B cell (primary cell): Measurements from ENCODE around the gene VPREB1. TPM values are rescaled to one million over a fixed set of nuclear protein-coding genes. Genes with fewer than 3 reads are reported as not detected.
"Not testable (repeated sequence)": the region's sequence is repeated elsewhere in the genome, so short reads cannot be mapped to it uniquely, and the experiment has no call there.

ENCODE experiments used
- ATAC-seq: fragments of 200-7000 bp; cut with Tn5 transposase; one replicate; pipeline ENCODE4 v1.10.0; 2021; ENCODE audit warnings: low read depth, mild to moderate bottlenecking, moderate number of reproducible peaks, moderate library complexity
- CTCF ChIA-PET: fragments of 350-600 bp; sonication (Branson Sonifier 250); formaldehyde crosslinking; loops from one replicate; lab custom pipeline; 2021; ENCODE audit warnings: antibody characterized with exemption, inconsistent platforms; lab: Charles Lee
- POLR2A ChIA-PET: fragments of 350-600 bp; sonication (Branson Sonifier 250); formaldehyde crosslinking; loops from one replicate; lab custom pipeline; 2021; ENCODE audit warnings: antibody characterized with exemption; lab: Charles Lee
- DNase-seq: peaks from one replicate; pipeline ENCODE4 v3.0.0; 2013
- H2AFZ ChIP-seq: 2 replicates; pipeline ENCODE4 v1.6.1; 2012; ENCODE audit warnings: mild to moderate bottlenecking, low read depth, low read length; ENCODE audit not compliant: insufficient read depth, poor library complexity, severe bottlenecking
- H3K27ac ChIP-seq, 2 donors: 1 replicate in 1 of 2; 2 replicates in 1 of 2; pipeline ENCODE4 v1.5.1; 2012 to 2013; ENCODE audit warnings: low read length in 2 of 2, mild to moderate bottlenecking in 2 of 2, moderate library complexity in 1 of 2
- H3K27me3 ChIP-seq, 4 experiments: fragments of 200-600 bp in 1 of 4; sonication (generic) in 1 of 4; replicated peaks in 1 of 4; 1 replicate in 2 of 4; 2 replicates in 2 of 4; pipeline versions ENCODE4 v1.6.1 to v1.7.0; 2013 to 2016; ENCODE audit warnings: low read length in 3 of 4, mild to moderate bottlenecking in 2 of 4, mixed read lengths in 1 of 4, moderate library complexity in 1 of 4; ENCODE audit not compliant: insufficient read depth in 4 of 4, control insufficient read depth in 3 of 4; ENCODE audit errors: control extremely low read depth in 1 of 4
- H3K36me3 ChIP-seq, 2 experiments: replicated peaks in 1 of 2; 1 replicate in 1 of 2; 2 replicates in 1 of 2; pipeline versions ENCODE4 v1.6.1 to v1.7.1; 2013; ENCODE audit warnings: low read length in 1 of 2; ENCODE audit not compliant: insufficient read depth in 2 of 2, control insufficient read depth in 1 of 2; ENCODE audit errors: control extremely low read depth in 1 of 2, extremely low read depth in 1 of 2
- H3K4me1 ChIP-seq, 2 donors: fragments of 200-600 bp in 1 of 2; sonication (generic) in 1 of 2; 1 replicate in 1 of 2; 2 replicates in 1 of 2; pipeline versions ENCODE4 v1.5.1 to v1.6.1; 2013 to 2017; ENCODE audit warnings: low read length in 2 of 2; ENCODE audit not compliant: control insufficient read depth in 2 of 2, insufficient read depth in 2 of 2
- H3K4me2 ChIP-seq: replicated peaks from 2 replicates; pipeline ENCODE3; 2012; ENCODE audit warnings: mild to moderate bottlenecking, low read depth, low read length; ENCODE audit not compliant: poor library complexity, severe bottlenecking
- H3K4me3 ChIP-seq, 5 experiments: fragments of 200-600 bp in 1 of 5; sonication (generic) in 1 of 5; 1 replicate in 3 of 5; 2 replicates in 2 of 5; pipeline versions ENCODE4 v1.5.1 to v1.7.0; 2011 to 2016; ENCODE audit warnings: low read length in 4 of 5, mild to moderate bottlenecking in 4 of 5, low read depth in 2 of 5, control low read depth in 1 of 5, moderate library complexity in 1 of 5; ENCODE audit not compliant: insufficient read depth in 1 of 5; ENCODE audit errors: control extremely low read depth in 1 of 5, extremely low read depth in 1 of 5
- H3K79me2 ChIP-seq: fragments of 200-600 bp; sonication (generic); one replicate; pipeline ENCODE4 v1.6.0; 2016; ENCODE audit warnings: low read length; ENCODE audit not compliant: control insufficient read depth, insufficient read depth
- H3K9ac ChIP-seq: fragments of 200-600 bp; sonication (generic); 2 replicates; pipeline ENCODE4 v1.6.1; 2017; ENCODE audit warnings: mild to moderate bottlenecking, low read length, moderate library complexity
- H3K9me3 ChIP-seq, 3 donors: one replicate each; pipeline versions ENCODE4 v1.6.1 to v1.7.1; 2013; ENCODE audit warnings: low read length in 2 of 3; ENCODE audit not compliant: control insufficient read depth in 2 of 3, insufficient read depth in 1 of 3; ENCODE audit errors: control extremely low read depth in 1 of 3
- H4K20me1 ChIP-seq: 2 replicates; pipeline ENCODE4 v1.6.0; 2012; ENCODE audit warnings: mild to moderate bottlenecking, low read length; ENCODE audit not compliant: insufficient read depth, control insufficient read depth, poor library complexity, severe bottlenecking
- H3K27ac Mint-ChIP-seq: one replicate; pipeline ENCODE4 v1.8.0; 2021; ENCODE audit warnings: mixed read lengths
- H3K27me3 Mint-ChIP-seq: one replicate; pipeline ENCODE4 v1.8.0; 2021; ENCODE audit warnings: mixed read lengths
- H3K4me1 Mint-ChIP-seq: one replicate; pipeline ENCODE4 v1.8.0; 2021; ENCODE audit warnings: mixed read lengths
- H3K4me3 Mint-ChIP-seq: one replicate; pipeline ENCODE4 v1.8.0; 2021; ENCODE audit warnings: mixed read lengths
- H3K9me3 Mint-ChIP-seq: one replicate; pipeline ENCODE4 v1.8.0; 2022; ENCODE audit warnings: mixed read lengths; ENCODE audit not compliant: insufficient read depth
- CTCF ChIP-seq: fragments of 200-600 bp; IDR thresholded peaks from one replicate; pipeline ENCODE4 v1.8.0; 2022; ENCODE audit warnings: antibody characterized with exemption, mild to moderate bottlenecking
- WGBS: methylation state at CpG from one replicate; pipeline ENCODE4 v1.1.5; 2013; ENCODE audit warnings: missing lambda C conversion rate; ENCODE audit not compliant: insufficient coverage; 5-methylcytosine and 5-hydroxymethylcytosine counted together
- intact Hi-C: fragments of 100-400 bp; cut with micrococcal nuclease; formaldehyde crosslinking; loops from one replicate; pipeline ENCODE4 v1.10.0; 2022
- polyA plus RNA-seq: library from polyadenylated mRNA; depleted of rRNA; stranded (reverse); fragments of >200 nt; gene quantifications from 2 replicates; pipeline ENCODE4 v1.2.3, GENCODE V29; 2012
- total RNA-seq, 2 donors: library from RNA; stranded (reverse); fragments of 120-200 nt in 1 of 2; gene quantifications; 1 replicate in 1 of 2; 2 replicates in 1 of 2; pipeline versions ENCODE4 v1.2.3 to v1.2.4, GENCODE V29; 2013 to 2022

Gene VPREB1
- total and polyA plus RNA-seq, 2 donors (not counting 1 experiment from before 2014, with no cell fraction given), result 1.2 TPM; not detected in 1

- H3K4me3 Mint-ChIP-seq, result peak overlapping the region; percentile 67
- H3K27me3 Mint-ChIP-seq, result no peaks in the 10 kb centered on the region
- peak overlapping the region; percentile 3 for H3K9ac ChIP-seq
- H4K20me1 ChIP-seq, result no peaks in the 10 kb centered on the region
- no peak overlapping the region for H3K4me3 ChIP-seq
- 78% methylated on average over 1 of the region's 2 CpGs for WGBS
- POLR2A ChIA-PET, result interaction anchor here (1.3 kb wide), 1 partner anchor 98 kb away, joined by 3 read pairs; no protein-coding TSS in a partner anchor
- no peak for DNase-seq
- H3K27ac Mint-ChIP-seq, result peak overlapping the region; percentile 93
- CTCF ChIA-PET, result interaction anchor here (0.6 to 8.8 kb wide), 31 partner anchors 11 to 746 kb away, joined by 3 to 111 read pairs (median 5); no protein-coding TSS in a partner anchor
- intact Hi-C loops, result loop anchor here (1.0 to 10.0 kb wide), 9 partner anchors 13 to 744 kb away; no protein-coding TSS in a partner anchor
- no peaks in the 10 kb centered on the region for H3K36me3 ChIP-seq
- H3K9me3 ChIP-seq, result no peaks in the 10 kb centered on the region
- peaks cover 53 to 57% of the 10 kb centered on the region in 2 donors for H3K4me1 ChIP-seq
- no peaks in the 10 kb centered on the region for H3K27me3 ChIP-seq
- TF ChIP-seq CTCF, result no peak
- ATAC-seq, result no peak
- peak overlapping the region; percentile 58 for H3K4me2 ChIP-seq
- H3K27ac ChIP-seq, result peak overlapping the region in 1 of 2 donors; percentile 45
- peaks cover 60% of the 10 kb centered on the region for H3K4me1 Mint-ChIP-seq
- no peak overlapping the region for H2AFZ ChIP-seq
- no peaks in the 10 kb centered on the region for H3K9me3 Mint-ChIP-seq
- no peaks in the 10 kb centered on the region for H3K79me2 ChIP-seq
Measured at GRCh38 chr22:22208652-22209051, 35.9 kb upstream of the VPREB1 start.

- peak overlapping the region; percentile 67 for H3K4me3 Mint-ChIP-seq
Measured at GRCh38 chr22:22209080-22209640, 35.4 kb upstream of the VPREB1 start.

More at GRCh38 chr22:22209080-22209640, 35.4 kb upstream of the VPREB1 start:
- Mint-ChIP-seq H3K27ac (peak overlapping the region; percentile 93), H3K4me1 (peaks cover 62% of the 10 kb centered on the region)
- H3K79me2 ChIP-seq, H3K27ac ChIP-seq, H3K36me3 ChIP-seq, H4K20me1 ChIP-seq, POLR2A ChIA-PET, DNase-seq, H3K4me3 ChIP-seq, ATAC-seq, H3K27me3 ChIP-seq, H3K9me3 Mint-ChIP-seq, H3K9me3 ChIP-seq, H3K9ac ChIP-seq, H2AFZ ChIP-seq, H3K27me3 Mint-ChIP-seq: not testable (repeated sequence)
- CTCF ChIA-PET, result interaction anchor here (0.6 to 8.8 kb wide), 15 partner anchors 11 to 746 kb away, joined by 3 to 111 read pairs (median 8); no protein-coding TSS in a partner anchor
- intact Hi-C loops, result loop anchor here (2.0 to 10.0 kb wide), 4 partner anchors 134 to 743 kb away; no protein-coding TSS in a partner anchor
- H3K4me2 ChIP-seq, result peak overlapping the region; percentile 58
- 98% methylated on average over 6 of the region's 14 CpGs for WGBS
- peaks cover 54 to 58% of the 10 kb centered on the region in 2 donors for H3K4me1 ChIP-seq
